Measurements from ENCODE around the gene LRRC19. TPM values are rescaled to one million over a fixed set of nuclear protein-coding genes. Genes with fewer than 3 reads are reported as not detected.

Gene LRRC19, protein sequence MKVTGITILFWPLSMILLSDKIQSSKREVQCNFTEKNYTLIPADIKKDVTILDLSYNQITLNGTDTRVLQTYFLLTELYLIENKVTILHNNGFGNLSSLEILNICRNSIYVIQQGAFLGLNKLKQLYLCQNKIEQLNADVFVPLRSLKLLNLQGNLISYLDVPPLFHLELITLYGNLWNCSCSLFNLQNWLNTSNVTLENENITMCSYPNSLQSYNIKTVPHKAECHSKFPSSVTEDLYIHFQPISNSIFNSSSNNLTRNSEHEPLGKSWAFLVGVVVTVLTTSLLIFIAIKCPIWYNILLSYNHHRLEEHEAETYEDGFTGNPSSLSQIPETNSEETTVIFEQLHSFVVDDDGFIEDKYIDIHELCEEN
- total RNA-seq (2022) (0.21 and 1.1 TPM in 2 replicates), Bru-seq, nascent RNA (percentile 25 among the genes with signal in this experiment), BruChase-seq, experiment 1, labeled RNA remaining after a 6-hour chase (percentile 28 among the genes with signal in this experiment), BruChase-seq, experiment 2, labeled RNA remaining after a 2-hour chase (percentile 15 among the genes with signal in this experiment)
- long read RNA-seq, partial matches to known transcripts: 0 of 2 reads
- long read RNA-seq, other reads (novel, unspliced or antisense): 2 of 2 reads

DNA sequence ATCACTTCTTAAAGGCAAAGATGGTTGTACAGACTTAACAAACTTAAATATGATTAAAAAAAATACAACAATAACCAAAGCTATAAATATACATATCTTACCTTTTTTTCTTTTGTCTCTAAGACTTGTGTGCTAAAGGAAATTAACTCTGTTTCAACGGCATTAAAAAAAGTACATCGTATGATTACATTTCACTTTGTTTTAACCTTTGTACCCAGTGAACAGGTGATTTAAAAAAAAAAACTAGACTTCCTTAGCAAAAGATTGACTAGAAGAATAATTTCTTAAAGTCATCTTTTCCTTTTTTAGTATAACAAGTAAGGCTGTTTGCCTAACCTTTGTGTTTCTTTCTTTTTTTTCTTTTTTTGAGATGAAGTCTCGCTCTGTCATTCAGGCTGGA is at the start of gene LRRC19:
Gene LRRC19, minus strand, starts transcription at position 182 of the 400 bp plus-strand sequence. CDS start 5,978 bp downstream, outside the sequence.
- no TSS peak for BruUV-seq (replicated peaks)
- TF ChIP-seq, protein P1, sequence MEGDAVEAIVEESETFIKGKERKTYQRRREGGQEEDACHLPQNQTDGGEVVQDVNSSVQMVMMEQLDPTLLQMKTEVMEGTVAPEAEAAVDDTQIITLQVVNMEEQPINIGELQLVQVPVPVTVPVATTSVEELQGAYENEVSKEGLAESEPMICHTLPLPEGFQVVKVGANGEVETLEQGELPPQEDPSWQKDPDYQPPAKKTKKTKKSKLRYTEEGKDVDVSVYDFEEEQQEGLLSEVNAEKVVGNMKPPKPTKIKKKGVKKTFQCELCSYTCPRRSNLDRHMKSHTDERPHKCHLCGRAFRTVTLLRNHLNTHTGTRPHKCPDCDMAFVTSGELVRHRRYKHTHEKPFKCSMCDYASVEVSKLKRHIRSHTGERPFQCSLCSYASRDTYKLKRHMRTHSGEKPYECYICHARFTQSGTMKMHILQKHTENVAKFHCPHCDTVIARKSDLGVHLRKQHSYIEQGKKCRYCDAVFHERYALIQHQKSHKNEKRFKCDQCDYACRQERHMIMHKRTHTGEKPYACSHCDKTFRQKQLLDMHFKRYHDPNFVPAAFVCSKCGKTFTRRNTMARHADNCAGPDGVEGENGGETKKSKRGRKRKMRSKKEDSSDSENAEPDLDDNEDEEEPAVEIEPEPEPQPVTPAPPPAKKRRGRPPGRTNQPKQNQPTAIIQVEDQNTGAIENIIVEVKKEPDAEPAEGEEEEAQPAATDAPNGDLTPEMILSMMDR (IDR thresholded peaks at IDR 0.05; ENCODE audit: unreplicated experiment): no peak
- no peak within 1 kb of the TSS for H3K4me3 Mint-ChIP-seq (ENCODE audit: low read depth, unreplicated experiment)
- H3K9me3 Mint-ChIP-seq (ENCODE audit: low read depth, unreplicated experiment): no peaks in the 10 kb centered on the region
- no peaks in the 10 kb centered on the region for H3K27me3 Mint-ChIP-seq (ENCODE audit: unreplicated experiment)
- no peak for DNase-seq
- peaks cover 1% of the 10 kb centered on the region for H3K36me3 Mint-ChIP-seq (ENCODE audit: insufficient read depth, unreplicated experiment)
- H3K27ac Mint-ChIP-seq (ENCODE audit: unreplicated experiment): no peak within 1 kb of the TSS
- intact Hi-C loops (cut with micrococcal nuclease; ENCODE audit: unreplicated experiment): no loop called here
- peaks cover 17% of the 10 kb centered on the region for H3K4me1 Mint-ChIP-seq (ENCODE audit: low read depth, unreplicated experiment)
- CTCF ChIA-PET: no interaction called here

DNA sequence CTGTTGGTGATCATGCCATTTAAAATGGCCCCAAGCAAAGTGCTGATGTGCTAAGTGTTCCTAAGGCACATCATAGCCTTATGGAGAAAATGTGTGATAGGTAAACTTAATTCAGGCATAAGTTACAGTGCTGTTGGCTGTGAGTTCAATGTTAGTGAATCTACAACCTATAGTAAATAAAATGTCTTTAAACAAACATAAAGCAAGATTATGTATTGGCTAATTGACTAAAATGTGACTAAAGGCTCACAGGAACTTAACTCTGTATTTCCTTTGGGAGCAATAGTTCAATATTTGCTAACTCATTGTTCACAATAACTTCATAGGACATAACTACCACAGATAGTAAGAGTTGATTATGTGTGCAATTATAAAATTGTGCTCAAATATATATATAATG is 49.4 kb upstream of the LRRC19 start:
- H3K36me3 Mint-ChIP-seq (ENCODE audit: insufficient read depth, unreplicated experiment): no peaks in the 10 kb centered on the region
- no peak for DNase-seq
- TF ChIP-seq, protein P1 (IDR thresholded peaks at IDR 0.05; ENCODE audit: unreplicated experiment): no peak
- no TSS peak for BruUV-seq (replicated peaks)
- no peaks in the 10 kb centered on the region for H3K27me3 Mint-ChIP-seq (ENCODE audit: unreplicated experiment)
- peaks cover 17% of the 10 kb centered on the region for H3K4me1 Mint-ChIP-seq (ENCODE audit: low read depth, unreplicated experiment)
- no peak overlapping the region for H3K27ac Mint-ChIP-seq (ENCODE audit: unreplicated experiment)
- no peak overlapping the region for H3K4me3 Mint-ChIP-seq (ENCODE audit: low read depth, unreplicated experiment)
- intact Hi-C loops (cut with micrococcal nuclease; ENCODE audit: unreplicated experiment): loop anchor here (10.0 kb wide), 1 partner anchor 50 kb away; the partner anchor contains the start of gene TEK
- CTCF ChIA-PET: no interaction called here
- H3K9me3 Mint-ChIP-seq (ENCODE audit: low read depth, unreplicated experiment): no peaks in the 10 kb centered on the region

DNA sequence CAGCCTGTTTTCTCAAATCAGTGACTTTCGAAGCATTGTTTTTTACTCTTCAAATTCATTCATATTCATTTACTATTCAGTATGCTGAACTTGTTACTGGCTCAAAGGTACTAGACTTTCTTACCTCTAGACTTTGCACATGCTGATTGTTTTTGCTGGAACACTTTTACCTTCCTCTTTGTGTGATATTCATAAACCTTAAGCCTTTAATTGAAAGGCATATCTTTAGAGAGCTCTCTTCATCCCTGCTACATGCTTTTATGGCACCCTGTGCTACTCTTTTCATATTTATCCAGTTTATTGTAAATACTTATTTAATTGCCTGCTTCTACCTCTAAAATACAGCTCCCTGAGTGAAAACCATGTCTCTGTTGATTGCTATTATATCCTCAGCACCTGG is 48.7 kb upstream of the LRRC19 start:
- CTCF ChIA-PET: no interaction called here
- DNase-seq: no peak
- Mint-ChIP-seq H3K27me3 (ENCODE audit: unreplicated experiment) (no peaks in the 10 kb centered on the region), H3K27ac (ENCODE audit: unreplicated experiment) (no peak overlapping the region), H3K4me3 (ENCODE audit: low read depth, unreplicated experiment) (no peak overlapping the region), H3K4me1 (ENCODE audit: low read depth, unreplicated experiment) (peaks cover 17% of the 10 kb centered on the region), H3K9me3 (ENCODE audit: low read depth, unreplicated experiment) (no peaks in the 10 kb centered on the region), H3K36me3 (ENCODE audit: insufficient read depth, unreplicated experiment) (no peaks in the 10 kb centered on the region)
- TF ChIP-seq, protein P1 (IDR thresholded peaks at IDR 0.05; ENCODE audit: unreplicated experiment): no peak
- intact Hi-C loops (cut with micrococcal nuclease; ENCODE audit: unreplicated experiment): loop anchor here (10.0 kb wide), 1 partner anchor 51 kb away; the partner anchor contains the start of gene TEK
- BruUV-seq (replicated peaks): no TSS peak

DNA sequence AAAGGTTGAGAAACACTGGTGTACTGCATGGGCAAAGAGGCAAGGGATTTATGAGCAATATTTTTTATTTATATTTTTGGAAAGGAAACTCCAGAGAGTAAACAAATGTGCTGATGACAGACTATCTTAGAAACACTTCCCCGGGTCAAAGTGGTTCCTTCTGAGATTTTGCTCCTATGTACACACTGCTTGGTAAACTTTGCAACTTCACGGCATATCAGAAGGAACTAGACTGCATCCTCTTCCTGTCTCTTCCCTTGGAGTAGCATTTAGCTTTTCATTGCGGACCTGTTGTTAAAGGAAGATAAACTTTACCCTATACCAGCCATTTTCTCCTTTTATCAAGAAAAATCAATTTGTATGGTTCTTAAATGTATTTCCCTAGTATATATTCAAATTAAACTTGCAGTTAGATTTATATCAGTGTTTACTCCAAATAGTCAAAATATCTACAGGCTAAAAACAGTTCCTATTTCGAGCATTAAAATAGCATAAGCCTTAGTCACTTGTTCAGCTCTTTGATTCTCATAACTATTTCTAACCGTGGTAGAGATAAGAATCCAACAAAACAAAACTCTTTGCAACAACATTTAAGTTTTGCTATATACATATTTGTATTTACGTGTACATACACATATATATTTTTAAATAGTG is 48.0 kb upstream of the LRRC19 start:
- no peak for DNase-seq
- Mint-ChIP-seq H3K27ac (ENCODE audit: unreplicated experiment) (no peak overlapping the region), H3K9me3 (ENCODE audit: low read depth, unreplicated experiment) (no peaks in the 10 kb centered on the region), H3K4me1 (ENCODE audit: low read depth, unreplicated experiment) (peaks cover 17% of the 10 kb centered on the region), H3K27me3 (ENCODE audit: unreplicated experiment) (no peaks in the 10 kb centered on the region), H3K4me3 (ENCODE audit: low read depth, unreplicated experiment) (no peak overlapping the region), H3K36me3 (ENCODE audit: insufficient read depth, unreplicated experiment) (no peaks in the 10 kb centered on the region)
- TF ChIP-seq, protein P1 (IDR thresholded peaks at IDR 0.05; ENCODE audit: unreplicated experiment): no peak
- BruUV-seq (replicated peaks): no TSS peak
- CTCF ChIA-PET: no interaction called here
- intact Hi-C loops (cut with micrococcal nuclease; ENCODE audit: unreplicated experiment): loop anchor here (10.0 kb wide), 1 partner anchor 51 kb away; the partner anchor contains the start of gene TEK

Measured in Calu3 (cell line).